Glutamatergic neuron (in vitro differentiated cells): ENCODE data around the gene TMA7B. TPM values are rescaled to one million over a fixed set of nuclear protein-coding genes. Genes with fewer than 3 reads are reported as not detected.

ENCODE experiments used
- DNase-seq: peaks from one replicate; pipeline ENCODE4 v3.0.0; 2022
- H3K27ac Mint-ChIP-seq: one replicate; pipeline ENCODE4 v1.8.0; 2020; ENCODE audit warnings: mild to moderate bottlenecking, mixed read lengths, inconsistent platforms; ENCODE audit not compliant: unreplicated experiment
- H3K27me3 Mint-ChIP-seq: one replicate; pipeline ENCODE4 v1.8.0; 2020; ENCODE audit warnings: mild to moderate bottlenecking, moderate library complexity, mixed read lengths, inconsistent platforms; ENCODE audit not compliant: unreplicated experiment
- H3K36me3 Mint-ChIP-seq: one replicate; pipeline ENCODE4 v1.8.0; 2020; ENCODE audit warnings: mild to moderate bottlenecking, mixed read lengths, inconsistent platforms; ENCODE audit not compliant: unreplicated experiment
- H3K4me1 Mint-ChIP-seq: one replicate; pipeline ENCODE4 v1.8.0; 2020; ENCODE audit warnings: mild to moderate bottlenecking, low read depth, mixed read lengths, inconsistent platforms; ENCODE audit not compliant: unreplicated experiment
- H3K4me3 Mint-ChIP-seq: one replicate; pipeline ENCODE4 v1.8.0; 2020; ENCODE audit warnings: mild to moderate bottlenecking, mixed read lengths, inconsistent platforms; ENCODE audit not compliant: unreplicated experiment
- H3K9me3 Mint-ChIP-seq: one replicate; pipeline ENCODE4 v1.8.0; 2020; ENCODE audit warnings: mild to moderate bottlenecking, moderate library complexity, mixed read lengths, inconsistent platforms; ENCODE audit not compliant: unreplicated experiment
- total RNA-seq: library from RNA; stranded (reverse); fragmentation: NEBNext Ultra II Directional; extraction: Animal tissue kit (Norgen Biotek cat#: 25700); gene quantifications from one replicate; pipeline ENCODE4 v1.2.1, GENCODE V29; 2021; ENCODE audit not compliant: unreplicated experiment
- TF ChIP-seq, protein P1 (sequence below): fragments of 200-600 bp; sonication (generic); IDR thresholded peaks from one replicate; pipeline ENCODE4 v1.5.0; 2021; ENCODE audit not compliant: partially characterized antibody, unreplicated experiment

Gene TMA7B
- total RNA-seq, 1 donor from 2014 or later: not detected

DNA sequence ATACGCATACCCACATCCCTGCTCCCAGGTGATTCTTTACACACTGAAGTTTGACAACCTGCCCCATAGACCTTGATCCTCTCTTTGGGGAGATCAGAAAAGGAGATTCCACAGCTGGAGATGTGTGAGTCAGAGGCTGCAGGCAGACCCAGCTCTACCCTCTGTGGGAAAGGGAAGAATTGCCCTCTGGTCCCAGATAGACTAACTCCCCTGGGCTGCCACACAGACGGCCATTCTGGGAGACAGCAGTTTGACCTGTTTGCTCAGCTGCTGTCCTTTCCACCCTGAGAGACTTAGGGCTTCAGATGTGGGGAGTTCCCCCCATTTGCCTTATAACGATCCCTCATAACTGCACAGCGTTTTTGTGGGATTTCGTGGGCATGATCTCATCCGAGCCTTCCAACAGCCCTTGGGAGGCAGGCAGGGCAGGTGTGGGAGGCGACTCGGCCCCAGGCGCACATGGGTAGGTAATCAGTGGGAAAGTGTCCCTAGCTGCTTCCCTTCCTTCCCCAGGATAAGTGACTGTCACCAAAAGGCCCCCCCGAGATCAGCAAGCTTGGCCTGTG is 48.6 kb downstream of the TMA7B start:
- peaks cover 5% of the 10 kb centered on the region for H3K9me3 Mint-ChIP-seq
- peak; percentile 13 for DNase-seq
- peaks cover 11% of the 10 kb centered on the region for H3K27me3 Mint-ChIP-seq
- peak overlapping the region; percentile 40 for H3K4me3 Mint-ChIP-seq
- no peak overlapping the region for H3K27ac Mint-ChIP-seq
- peaks cover 46% of the 10 kb centered on the region for H3K4me1 Mint-ChIP-seq
- TF ChIP-seq, protein P1, sequence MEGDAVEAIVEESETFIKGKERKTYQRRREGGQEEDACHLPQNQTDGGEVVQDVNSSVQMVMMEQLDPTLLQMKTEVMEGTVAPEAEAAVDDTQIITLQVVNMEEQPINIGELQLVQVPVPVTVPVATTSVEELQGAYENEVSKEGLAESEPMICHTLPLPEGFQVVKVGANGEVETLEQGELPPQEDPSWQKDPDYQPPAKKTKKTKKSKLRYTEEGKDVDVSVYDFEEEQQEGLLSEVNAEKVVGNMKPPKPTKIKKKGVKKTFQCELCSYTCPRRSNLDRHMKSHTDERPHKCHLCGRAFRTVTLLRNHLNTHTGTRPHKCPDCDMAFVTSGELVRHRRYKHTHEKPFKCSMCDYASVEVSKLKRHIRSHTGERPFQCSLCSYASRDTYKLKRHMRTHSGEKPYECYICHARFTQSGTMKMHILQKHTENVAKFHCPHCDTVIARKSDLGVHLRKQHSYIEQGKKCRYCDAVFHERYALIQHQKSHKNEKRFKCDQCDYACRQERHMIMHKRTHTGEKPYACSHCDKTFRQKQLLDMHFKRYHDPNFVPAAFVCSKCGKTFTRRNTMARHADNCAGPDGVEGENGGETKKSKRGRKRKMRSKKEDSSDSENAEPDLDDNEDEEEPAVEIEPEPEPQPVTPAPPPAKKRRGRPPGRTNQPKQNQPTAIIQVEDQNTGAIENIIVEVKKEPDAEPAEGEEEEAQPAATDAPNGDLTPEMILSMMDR: no peak
- H3K36me3 Mint-ChIP-seq: no peaks in the 10 kb centered on the region

DNA sequence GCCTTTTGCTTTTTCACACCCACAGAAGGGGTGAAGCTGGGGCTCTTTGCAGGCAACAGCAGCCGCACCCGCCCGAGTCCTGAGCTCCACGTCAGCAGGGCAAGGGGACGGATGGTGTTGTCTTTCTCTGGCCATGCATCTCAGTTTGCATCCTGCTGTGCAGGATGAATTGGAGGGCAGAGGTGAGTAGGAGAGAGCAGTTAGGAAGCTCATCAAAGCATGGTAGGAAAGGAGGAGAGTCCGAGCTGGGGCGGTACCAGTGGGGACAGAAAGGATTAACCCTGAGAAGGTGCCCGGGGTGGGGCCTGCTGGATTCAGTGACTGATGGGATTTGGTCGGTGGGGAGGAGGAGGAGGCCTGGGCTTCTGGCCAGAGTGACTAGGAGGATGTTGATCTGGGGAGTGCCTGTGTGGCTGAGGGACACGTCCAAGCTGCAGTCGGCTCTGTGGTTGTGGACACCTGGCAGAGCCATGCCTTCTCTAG is 49.1 kb downstream of the TMA7B start:
- Mint-ChIP-seq H3K9me3 (peaks cover 5% of the 10 kb centered on the region), H3K36me3 (no peaks in the 10 kb centered on the region), H3K4me3 (peak overlapping the region; percentile 40), H3K4me1 (peaks cover 44% of the 10 kb centered on the region), H3K27ac (peak overlapping the region; percentile 43), H3K27me3 (peaks cover 11% of the 10 kb centered on the region)
- TF ChIP-seq, protein P1: no peak
- DNase-seq: peak; percentile 38

DNA sequence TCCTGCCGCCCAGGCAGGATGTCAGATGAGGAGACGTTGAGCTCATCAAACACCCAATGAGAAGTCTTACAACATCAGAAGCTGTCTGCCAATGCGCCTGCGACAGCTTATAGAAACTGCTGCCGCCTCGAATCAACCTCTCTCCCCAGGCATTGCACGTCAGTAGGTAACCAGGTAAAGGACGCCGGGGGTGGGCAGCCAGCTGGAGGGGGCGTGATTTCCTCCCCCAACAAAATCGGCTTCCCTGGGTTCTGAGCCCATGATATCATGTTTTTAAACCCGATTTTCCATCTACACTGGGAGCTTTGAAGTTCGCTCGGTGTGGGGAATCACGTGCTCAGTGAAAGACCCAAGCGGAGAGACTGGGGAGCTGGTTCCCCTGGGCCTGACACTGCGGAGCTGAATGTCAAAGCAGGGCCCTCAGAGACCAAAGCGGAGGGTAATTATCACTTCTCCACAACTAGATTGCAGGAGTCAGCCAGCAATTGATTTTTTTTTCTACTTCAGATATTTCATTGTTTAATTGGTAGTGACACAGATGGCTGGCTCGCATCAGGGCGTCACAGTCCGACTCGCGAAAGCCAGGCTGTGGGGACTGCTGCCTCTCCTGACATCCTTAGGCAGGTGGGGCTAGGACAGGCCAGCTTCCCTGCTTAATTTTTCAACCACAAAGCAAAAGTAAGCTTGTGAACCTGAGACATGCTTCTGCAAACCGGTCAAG is 49.9 kb downstream of the TMA7B start:
- Mint-ChIP-seq H3K4me1 (peaks cover 42% of the 10 kb centered on the region), H3K4me3 (peak overlapping the region; percentile 40), H3K36me3 (no peaks in the 10 kb centered on the region), H3K27me3 (peaks cover 11% of the 10 kb centered on the region), H3K27ac (peak overlapping the region; percentile 83), H3K9me3 (peaks cover 5% of the 10 kb centered on the region)
- peak; percentile 51 for DNase-seq
- TF ChIP-seq, protein P1: no peak

DNA sequence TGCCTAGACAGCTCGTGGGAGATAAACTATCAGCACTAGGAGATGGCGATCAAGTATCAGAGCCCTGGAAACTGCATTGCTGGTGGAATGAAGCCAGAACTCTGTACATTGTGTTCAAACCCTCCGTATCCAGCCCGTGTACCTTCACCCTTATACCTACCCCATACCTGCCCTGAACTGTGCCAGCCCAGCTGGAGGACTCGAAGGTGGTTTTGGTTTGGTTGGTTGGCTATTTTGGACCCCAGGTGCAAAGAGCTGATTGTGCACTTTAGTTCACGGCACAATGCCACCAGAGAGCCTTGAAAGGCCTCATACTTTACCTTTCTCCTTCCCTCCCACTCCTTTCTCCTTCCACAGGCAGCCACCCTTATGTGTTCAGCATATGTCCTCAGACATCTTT is 50.5 kb downstream of the TMA7B start:
- DNase-seq: no peak
- H3K36me3 Mint-ChIP-seq: no peaks in the 10 kb centered on the region
- peak overlapping the region; percentile 83 for H3K27ac Mint-ChIP-seq
- H3K27me3 Mint-ChIP-seq: peaks cover 11% of the 10 kb centered on the region
- TF ChIP-seq, protein P1: no peak
- peak overlapping the region; percentile 40 for H3K4me3 Mint-ChIP-seq
- peaks cover 37% of the 10 kb centered on the region for H3K4me1 Mint-ChIP-seq
- peaks cover 5% of the 10 kb centered on the region for H3K9me3 Mint-ChIP-seq

Other genes with a start within 250 kb of the TMA7B start
- gene ENTHD1, start 66.6 kb upstream of the TMA7B start, total RNA-seq: not detected
- not detected for gene GRAP2, start 59.3 kb upstream of the TMA7B start, total RNA-seq
- 1.1 TPM for gene FAM83F, start 34.6 kb downstream of the TMA7B start, total RNA-seq
- gene TNRC6B, start 217.5 kb downstream of the TMA7B start, total RNA-seq: 62.0 TPM